ENCODE results near the gene CREB3L2.
A peak's percentile ranks its signal among the peaks of the same experiment; 100 is the strongest.

CREB3L2 gene

GRCh38 chr7:137936509-137937201 is 65.2 kb downstream of the CREB3L2 start:
- no peak for TF ChIP-seq CTCF (IDR thresholded peaks at IDR 0.05; ENCODE audit: low read depth, low read length, missing control alignments)
- H3K4me3 ChIP-seq (ENCODE audit: low read depth, low read length): no peak overlapping the region
- DNase-seq (ENCODE audit: low read depth): no peak

- no peak for TF ChIP-seq CTCF (IDR thresholded peaks at IDR 0.05; ENCODE audit: low read depth, low read length, missing control alignments)
- no peak overlapping the region; the same call in 1 of the 2 replicates for H3K4me3 ChIP-seq (ENCODE audit: low read depth, low read length)
- no peak for DNase-seq (ENCODE audit: low read depth)
These were observed 65.9 kb downstream of the CREB3L2 start for GRCh38 chr7:137935884-137936508.

GRCh38 chr7:137934941-137935883 is 66.7 kb downstream of the CREB3L2 start:
- peak; percentile 24 for DNase-seq (ENCODE audit: low read depth)
- peak overlapping the region; percentile 34; the same call in 1 of the 2 replicates for H3K4me3 ChIP-seq (ENCODE audit: low read depth, low read length)
- no peak for TF ChIP-seq CTCF (IDR thresholded peaks at IDR 0.05; ENCODE audit: low read depth, low read length, missing control alignments)

GRCh38 chr7:137934176-137934826 is 67.6 kb downstream of the CREB3L2 start:
- no peak overlapping the region; the same call in 1 of the 2 replicates for H3K4me3 ChIP-seq (ENCODE audit: low read depth, low read length)
- no peak for DNase-seq (ENCODE audit: low read depth)
- no peak for TF ChIP-seq CTCF (IDR thresholded peaks at IDR 0.05; ENCODE audit: low read depth, low read length, missing control alignments)

GRCh38 chr7:137933270-137934017 is 68.4 kb downstream of the CREB3L2 start:
- TF ChIP-seq CTCF (IDR thresholded peaks at IDR 0.05; ENCODE audit: low read depth, low read length, missing control alignments): no peak
- DNase-seq (ENCODE audit: low read depth): no peak
- H3K4me3 ChIP-seq (ENCODE audit: low read depth, low read length): no peak overlapping the region

- TF ChIP-seq CTCF (IDR thresholded peaks at IDR 0.05; ENCODE audit: low read depth, low read length, missing control alignments): no peak
- no peak for DNase-seq (ENCODE audit: low read depth)
- no peak overlapping the region for H3K4me3 ChIP-seq (ENCODE audit: low read depth, low read length)
These were observed 69.0 kb downstream of the CREB3L2 start for GRCh38 chr7:137932881-137933269.

Measured in GM12864 (cell line).